C4-2B (cell line): ENCODE data around the gene SOX5.

Experiments used
- H3K27ac ChIP-seq: fragments of 450-650 bp; 2 replicates; pipeline ENCODE4 v1.5.1; 2017
- CTCF ChIP-seq: fragments of 450-650 bp; conservative IDR thresholded peaks from 2 replicates; pipeline ENCODE4 v1.5.1; 2017; ENCODE audit warnings: mild to moderate bottlenecking
- ZFX ChIP-seq: fragments of 450-650 bp; IDR thresholded peaks from 2 replicates; pipeline ENCODE4 v1.6.1; 2017

SOX5 gene

GRCh38 chr12:23569356-23569755 is 380.1 kb downstream of the SOX5 start:
- TF ChIP-seq CTCF, result no peak
- no peak for TF ChIP-seq ZFX
- H3K27ac ChIP-seq, result no peak overlapping the region

- no peak for TF ChIP-seq CTCF
- no peak for TF ChIP-seq ZFX
- H3K27ac ChIP-seq, result no peak overlapping the region
Measured at GRCh38 chr12:23566133-23566532, 383.3 kb downstream of the SOX5 start.

GRCh38 chr12:23564451-23565152 is 384.9 kb downstream of the SOX5 start:
- TF ChIP-seq CTCF (no peak), ZFX (no peak)
- H3K27ac ChIP-seq, result no peak overlapping the region

- H3K27ac ChIP-seq, result no peak overlapping the region
- TF ChIP-seq ZFX, result no peak
- no peak for TF ChIP-seq CTCF
Measured at GRCh38 chr12:23561364-23562345, 387.8 kb downstream of the SOX5 start.

GRCh38 chr12:23560611-23561010 is 388.9 kb downstream of the SOX5 start:
- no peak for TF ChIP-seq CTCF
- TF ChIP-seq ZFX, result no peak
- H3K27ac ChIP-seq, result no peak overlapping the region

- TF ChIP-seq CTCF, result no peak
- no peak for TF ChIP-seq ZFX
- no peak overlapping the region for H3K27ac ChIP-seq
Measured at GRCh38 chr12:23559268-23559753, 390.2 kb downstream of the SOX5 start.

GRCh38 chr12:23556661-23557060 is 392.8 kb downstream of the SOX5 start:
- H3K27ac ChIP-seq, result no peak overlapping the region
- TF ChIP-seq ZFX, result no peak
